Stimulated activated CD4-positive, alpha-beta T cell treated with anti-CD3 and anti-CD28 coated beads, Interleukin-4, amount 100 ng/mL, for 24 hours (primary cell): ENCODE data around the gene ACTR1A.
"Not testable (repeated sequence)": the region's sequence is repeated elsewhere in the genome, so short reads cannot be mapped to it uniquely, and the experiment has no call there.

ENCODE experiments used
- DNase-seq: peaks from one replicate; pipeline ENCODE4 v3.0.0-alpha.2; 2020

The ACTR1A gene

GRCh38 chr10:102514487-102515311 is 12.2 kb upstream of the ACTR1A start:
- no peak for DNase-seq

DNA sequence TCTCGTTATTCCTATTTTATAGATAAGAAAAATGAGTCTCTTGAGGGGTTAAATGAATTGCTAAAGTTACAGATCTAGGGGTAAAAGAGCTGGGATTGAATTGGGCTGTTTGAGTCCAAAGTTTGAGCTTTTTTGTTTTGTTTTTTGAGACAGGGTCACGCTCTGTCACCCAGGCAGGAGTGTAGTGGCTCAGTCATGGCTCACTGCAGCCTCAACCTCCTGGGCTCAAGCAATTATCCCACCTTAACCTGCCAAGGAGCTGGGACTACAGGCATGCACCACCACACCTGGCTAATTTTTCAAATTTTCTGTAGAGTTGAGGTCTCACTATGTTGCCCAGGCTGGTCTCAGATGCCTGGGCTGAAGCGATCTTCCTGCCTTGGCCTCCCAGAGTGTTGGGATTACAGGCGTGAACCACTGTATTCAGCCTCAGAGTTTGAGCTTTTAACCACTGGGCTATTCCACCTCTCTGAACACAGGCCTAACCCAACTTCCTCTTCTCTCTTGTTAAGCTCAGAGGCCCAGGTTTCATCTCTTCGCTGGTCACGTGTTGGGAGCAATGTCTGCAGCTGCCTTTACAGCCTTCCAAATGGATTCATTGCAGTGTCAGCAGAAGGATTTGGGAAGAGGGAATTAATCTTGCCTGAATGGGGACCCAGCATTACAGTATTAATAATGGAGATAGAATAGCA is 9.2 kb upstream of the ACTR1A start:
- no peak for DNase-seq

- no peak for DNase-seq
These were observed 6.9 kb upstream of the ACTR1A start for GRCh38 chr10:102509387-102509786.

GRCh38 chr10:102508506-102508905 is 6.0 kb upstream of the ACTR1A start:
- DNase-seq = no peak

DNA sequence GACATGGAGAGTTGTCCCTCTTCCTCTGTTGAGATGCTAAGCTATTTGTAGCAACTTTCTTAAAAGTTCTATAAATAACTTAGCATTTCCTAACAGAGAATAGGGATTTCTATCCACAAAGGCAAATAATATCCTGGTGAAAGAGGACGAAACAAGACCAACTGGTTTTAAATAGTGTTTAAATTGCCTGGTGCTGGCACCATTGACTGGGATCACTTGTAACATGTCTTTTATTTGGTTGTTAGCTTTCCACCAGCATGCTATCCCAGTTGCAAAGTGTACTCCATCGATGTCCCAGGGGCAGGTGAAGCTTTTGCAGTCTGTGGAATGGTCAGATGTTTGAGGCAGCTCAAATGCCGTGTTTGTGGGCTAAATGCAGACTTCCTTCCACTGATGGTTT is 5.0 kb upstream of the ACTR1A start:
- no peak for DNase-seq

DNA sequence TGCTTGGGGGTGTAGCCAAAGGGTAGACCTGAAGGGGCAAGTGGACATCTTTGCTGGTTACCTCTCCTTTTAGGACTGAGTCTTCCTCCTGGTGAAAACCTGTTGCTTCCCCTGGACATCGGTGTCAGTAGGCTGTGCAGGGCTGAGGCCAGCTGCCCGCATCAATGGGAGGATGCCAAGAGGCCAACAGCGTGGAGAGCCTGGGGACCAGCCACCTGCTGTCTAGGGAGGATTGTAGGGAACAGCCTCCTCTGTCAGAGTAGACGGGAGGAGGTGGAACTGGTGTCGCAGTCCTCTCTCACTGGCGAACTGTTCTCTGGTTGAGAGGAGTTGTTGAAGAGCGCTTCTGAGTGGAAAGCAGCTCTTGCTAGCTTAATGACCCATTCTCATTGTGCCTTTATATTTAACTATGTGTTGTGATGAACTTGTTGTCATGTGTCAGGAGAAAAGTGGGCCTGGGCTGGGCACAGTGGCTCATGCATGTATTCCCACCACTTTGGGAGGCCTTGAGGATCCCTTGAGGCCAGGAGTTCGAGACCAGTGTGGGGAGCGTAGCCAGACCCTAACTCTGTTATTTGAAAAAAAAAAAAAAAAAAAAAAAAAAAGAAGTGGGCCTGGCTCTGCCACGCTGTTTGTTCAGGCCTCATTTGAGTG is 3.1 kb upstream of the ACTR1A start:
- DNase-seq = no peak

DNA sequence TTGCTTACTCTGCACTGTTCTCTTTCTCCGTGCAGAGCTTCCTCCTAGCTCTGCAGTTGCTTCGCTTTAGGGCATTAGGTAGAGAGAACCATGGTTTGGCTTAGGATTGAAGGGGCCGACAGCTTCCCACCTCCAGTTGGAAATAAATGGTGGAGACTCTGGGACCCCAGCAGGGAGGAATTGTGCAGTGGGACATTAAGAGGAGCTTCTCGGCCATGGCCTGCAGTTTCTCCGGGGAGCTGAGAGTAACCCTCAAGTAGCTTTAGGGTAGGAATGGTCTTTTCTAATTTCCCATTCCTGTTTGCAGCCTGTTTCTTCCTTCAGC is 2.4 kb upstream of the ACTR1A start:
- DNase-seq = no peak

DNA sequence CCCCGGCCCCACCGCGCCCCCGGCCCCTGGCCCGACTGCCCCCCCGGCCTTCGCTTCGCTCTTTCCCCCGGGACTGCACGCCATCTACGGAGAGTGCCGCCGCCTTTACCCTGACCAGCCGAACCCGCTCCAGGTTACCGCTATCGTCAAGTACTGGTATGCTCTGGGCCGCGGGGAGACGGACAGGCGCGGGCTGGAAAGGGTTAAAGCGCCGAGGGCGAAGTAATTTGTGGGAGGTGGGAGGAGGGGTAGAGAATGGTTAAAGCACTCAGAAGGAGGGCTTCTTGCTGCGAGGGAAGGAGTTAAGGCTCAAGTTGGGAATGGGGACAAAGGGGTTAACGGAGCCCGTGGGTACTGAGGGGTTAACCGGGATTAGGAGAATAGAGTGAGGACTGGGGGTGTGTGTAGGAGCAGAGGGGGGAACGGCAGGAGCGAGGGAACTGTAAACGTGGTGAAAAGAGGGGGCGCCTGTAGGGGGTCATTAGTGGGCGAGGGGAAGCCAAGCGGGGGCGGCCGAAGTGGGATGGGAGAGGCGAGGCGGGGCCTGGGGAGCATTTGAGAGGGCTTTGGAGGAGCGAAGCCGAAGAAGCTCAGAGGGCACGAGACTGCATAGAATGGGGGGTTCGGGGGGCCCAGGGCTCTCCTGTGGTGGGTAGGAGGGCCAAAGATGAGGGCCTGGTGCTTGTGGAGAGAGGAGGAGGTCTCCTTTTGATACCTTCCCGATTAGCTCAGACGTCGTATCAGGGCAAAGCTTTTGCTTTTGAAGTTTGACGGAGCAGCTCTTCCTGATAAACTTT is 1.9 kb upstream of the ACTR1A start:
- peak; percentile 25 for DNase-seq

GRCh38 chr10:102503264-102504178 is 1.0 kb upstream of the ACTR1A start, which contains the start of gene SUFU:
Gene SUFU (plus strand): TSS chr10:102503972. CDS start chr10:102504153, 181 bp downstream.
- peak; percentile 99 for DNase-seq

- DNase-seq = peak; percentile 99
These were observed 529 bp downstream of the ACTR1A start for GRCh38 chr10:102502029-102502336.

- DNase-seq = no peak
These were observed 1.1 kb downstream of the ACTR1A start for GRCh38 chr10:102501201-102502028.

GRCh38 chr10:102500686-102501085 is 1.8 kb downstream of the ACTR1A start:
- DNase-seq = not testable (repeated sequence)

DNA sequence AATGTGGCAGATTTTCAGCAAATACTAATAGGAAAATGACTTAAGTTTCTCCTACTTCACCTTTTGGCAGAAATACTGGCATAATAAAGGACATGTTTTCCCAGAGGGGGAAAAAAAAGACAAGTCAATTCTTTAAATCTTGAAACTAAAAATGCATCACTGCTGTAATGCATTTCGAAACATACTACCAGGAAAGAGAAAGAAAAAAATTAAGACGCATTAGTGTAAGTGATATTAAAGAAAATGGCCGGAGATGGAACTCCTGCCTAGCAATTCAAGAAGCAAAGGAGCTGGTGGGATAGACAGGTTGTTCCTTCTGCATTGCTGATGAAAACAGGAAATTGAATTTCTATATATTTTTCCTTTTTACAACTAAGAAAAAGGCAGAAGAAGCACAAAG is 3.2 kb downstream of the ACTR1A start:
- no peak for DNase-seq

GRCh38 chr10:102497545-102497944 is 5.0 kb downstream of the ACTR1A start:
- DNase-seq = no peak

GRCh38 chr10:102493771-102494170 is 8.7 kb downstream of the ACTR1A start:
- DNase-seq = no peak

DNA sequence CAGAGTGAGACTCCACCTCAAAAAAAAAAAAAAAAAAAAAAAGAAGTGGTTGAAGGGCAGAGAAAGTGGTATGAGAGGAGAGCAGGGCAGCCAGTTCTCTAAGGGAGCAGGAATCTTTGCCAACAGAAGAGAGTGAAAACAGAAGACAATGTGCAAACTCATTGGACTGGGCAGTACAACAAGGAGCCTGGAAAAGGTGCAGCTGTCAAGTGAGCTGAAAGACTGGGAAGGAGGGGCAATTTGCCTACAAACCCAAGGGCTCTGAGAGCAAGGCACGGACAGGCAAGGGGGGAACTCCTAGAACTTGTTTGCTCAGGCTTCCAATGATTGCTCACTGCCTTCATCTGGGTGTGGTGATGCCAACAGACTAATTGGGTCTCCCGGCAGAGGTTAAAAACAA is 9.5 kb downstream of the ACTR1A start:
- DNase-seq = no peak

GRCh38 chr10:102492344-102492939 is 10.1 kb downstream of the ACTR1A start:
- no peak for DNase-seq

DNA sequence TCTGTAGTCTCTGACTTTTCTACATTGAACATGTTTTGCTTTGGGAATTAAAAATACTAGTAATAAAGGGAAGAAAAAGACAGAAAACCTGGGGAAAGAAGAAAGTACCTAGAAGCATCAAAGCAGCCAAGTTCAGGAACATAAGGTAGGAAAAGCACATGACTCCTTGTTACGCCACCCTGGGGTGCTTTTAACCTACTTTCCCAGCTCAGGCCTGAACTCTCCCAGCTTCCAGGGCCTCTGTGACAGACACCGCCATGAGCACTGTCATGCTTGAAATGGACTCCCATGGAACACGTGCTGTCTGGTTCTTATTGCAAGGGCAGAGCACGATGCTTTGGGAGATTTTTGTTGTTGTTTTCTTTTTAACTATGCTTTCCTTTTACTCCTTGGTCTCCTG is 11.4 kb downstream of the ACTR1A start:
- DNase-seq = no peak

- DNase-seq = no peak
These were observed 17.3 kb downstream of the ACTR1A start for GRCh38 chr10:102485093-102485784.

- DNase-seq = no peak
These were observed 18.5 kb downstream of the ACTR1A start for GRCh38 chr10:102484021-102484420.
